Effector memory CD4-positive, alpha-beta T cell (primary cell): ENCODE measurements around the gene SLC35A3.

ENCODE experiments used
- DNase-seq, 3 donors: peaks; one replicate each; pipeline ENCODE4 v3.0.0-alpha.2; 2020
- H3K27ac ChIP-seq: 2 replicates; pipeline ENCODE4 v1.7.0; 2013; ENCODE audit warnings: mild to moderate bottlenecking, low read length, moderate library complexity; ENCODE audit not compliant: insufficient read depth, poor library complexity, severe bottlenecking
- H3K27me3 ChIP-seq: replicated peaks from 2 replicates; pipeline ENCODE4 v1.7.0; 2013; ENCODE audit warnings: mild to moderate bottlenecking, low read length; ENCODE audit not compliant: insufficient read depth, control insufficient read depth, poor library complexity, severe bottlenecking
- H3K36me3 ChIP-seq: 2 replicates; pipeline ENCODE4 v1.7.0; 2013; ENCODE audit warnings: mild to moderate bottlenecking, low read length, moderate library complexity; ENCODE audit not compliant: control insufficient read depth, insufficient read depth
- H3K4me1 ChIP-seq: 2 replicates; pipeline ENCODE4 v1.7.0; 2013; ENCODE audit warnings: low read length, mild to moderate bottlenecking; ENCODE audit not compliant: control insufficient read depth, insufficient read depth, poor library complexity, severe bottlenecking
- H3K4me3 ChIP-seq: 2 replicates; pipeline ENCODE4 v1.7.0; 2013; ENCODE audit warnings: low read length, low read depth, mild to moderate bottlenecking; ENCODE audit not compliant: insufficient read depth, poor library complexity, severe bottlenecking
- H3K9me3 ChIP-seq: 2 replicates; pipeline ENCODE4 v1.7.0; 2013; ENCODE audit warnings: mild to moderate bottlenecking, low read length, moderate library complexity; ENCODE audit not compliant: control insufficient read depth
- total RNA-seq, 3 donors: gene quantifications; one replicate each; lab custom pipeline; 2026; lab: John Stamatoyannopoulos, UW

SLC35A3 gene
- 24.4 to 37.0 (median 25.8) reads per million in 3 donors for total RNA-seq

- H3K27ac ChIP-seq: peak within 1 kb of the TSS; percentile 74
- peaks cover 5% of the 10 kb centered on the region for H3K4me1 ChIP-seq
- H3K27me3 ChIP-seq: no peaks in the 10 kb centered on the region
- H3K36me3 ChIP-seq: no peaks in the 10 kb centered on the region
- H3K4me3 ChIP-seq: peak within 1 kb of the TSS; percentile 89
- peak; percentile 49 to 65 (median 63) for DNase-seq
- no peaks in the 10 kb centered on the region for H3K9me3 ChIP-seq
These were observed at the start of gene SLC35A3 for GRCh38 chr1:99969729-99970621. Gene SLC35A3 (plus strand): TSS chr1:99969996. CDS start chr1:99993555, 23,559 bp downstream.

- H3K4me3 ChIP-seq: no peak overlapping the region
- DNase-seq: no peak
These were observed 35.0 kb upstream of the SLC35A3 start for GRCh38 chr1:99934801-99935200.

GRCh38 chr1:99935534-99935933, 34.3 kb upstream of the SLC35A3 start:
- Histone ChIP-seq H3K27ac (no peak overlapping the region), H3K9me3 (no peaks in the 10 kb centered on the region), H3K4me3 (no peak overlapping the region), H3K27me3 (no peaks in the 10 kb centered on the region), H3K36me3 (no peaks in the 10 kb centered on the region), H3K4me1 (no peaks in the 10 kb centered on the region)
- DNase-seq: no peak

More at GRCh38 chr1:99934801-99935200, 35.0 kb upstream of the SLC35A3 start:
- Histone ChIP-seq H3K36me3 (no peaks in the 10 kb centered on the region), H3K4me1 (no peaks in the 10 kb centered on the region), H3K9me3 (no peaks in the 10 kb centered on the region), H3K27ac (no peak overlapping the region), H3K27me3 (no peaks in the 10 kb centered on the region)

GRCh38 chr1:99936071-99936470, 33.7 kb upstream of the SLC35A3 start:
- H3K36me3 ChIP-seq: no peaks in the 10 kb centered on the region
- H3K4me3 ChIP-seq: no peak overlapping the region
- DNase-seq: no peak
- H3K27ac ChIP-seq: no peak overlapping the region
- no peaks in the 10 kb centered on the region for H3K27me3 ChIP-seq
- no peaks in the 10 kb centered on the region for H3K4me1 ChIP-seq
- H3K9me3 ChIP-seq: no peaks in the 10 kb centered on the region

GRCh38 chr1:99942723-99943122, 27.1 kb upstream of the SLC35A3 start:
- H3K4me1 ChIP-seq: no peaks in the 10 kb centered on the region
- no peak overlapping the region for H3K27ac ChIP-seq
- H3K4me3 ChIP-seq: no peak overlapping the region
- H3K27me3 ChIP-seq: no peaks in the 10 kb centered on the region
- H3K36me3 ChIP-seq: no peaks in the 10 kb centered on the region
- DNase-seq: no peak
- no peaks in the 10 kb centered on the region for H3K9me3 ChIP-seq

- no peak for DNase-seq
- no peaks in the 10 kb centered on the region for H3K27me3 ChIP-seq
- no peak overlapping the region for H3K27ac ChIP-seq
- no peak overlapping the region for H3K4me3 ChIP-seq
- no peaks in the 10 kb centered on the region for H3K4me1 ChIP-seq
- H3K9me3 ChIP-seq: no peaks in the 10 kb centered on the region
- no peaks in the 10 kb centered on the region for H3K36me3 ChIP-seq
These were observed 26.5 kb upstream of the SLC35A3 start for GRCh38 chr1:99943223-99943794.

GRCh38 chr1:99944192-99944591, 25.6 kb upstream of the SLC35A3 start:
- H3K9me3 ChIP-seq: no peaks in the 10 kb centered on the region
- no peaks in the 10 kb centered on the region for H3K4me1 ChIP-seq
- H3K36me3 ChIP-seq: no peaks in the 10 kb centered on the region
- no peaks in the 10 kb centered on the region for H3K27me3 ChIP-seq
- no peak overlapping the region for H3K27ac ChIP-seq
- DNase-seq: no peak
- H3K4me3 ChIP-seq: no peak overlapping the region

- no peak for DNase-seq
- Histone ChIP-seq H3K27ac (no peak overlapping the region), H3K4me1 (no peaks in the 10 kb centered on the region), H3K4me3 (no peak overlapping the region), H3K9me3 (no peaks in the 10 kb centered on the region), H3K36me3 (no peaks in the 10 kb centered on the region), H3K27me3 (no peaks in the 10 kb centered on the region)
These were observed 24.6 kb upstream of the SLC35A3 start for GRCh38 chr1:99945174-99945573.

- no peak for DNase-seq
These were observed 19.3 kb upstream of the SLC35A3 start for GRCh38 chr1:99950486-99950885.

GRCh38 chr1:99952522-99952921, 17.3 kb upstream of the SLC35A3 start:
- Histone ChIP-seq H3K4me3 (no peak overlapping the region), H3K4me1 (no peaks in the 10 kb centered on the region), H3K36me3 (no peaks in the 10 kb centered on the region), H3K9me3 (no peaks in the 10 kb centered on the region), H3K27me3 (no peaks in the 10 kb centered on the region), H3K27ac (no peak overlapping the region)
- DNase-seq: no peak

More at GRCh38 chr1:99950486-99950885, 19.3 kb upstream of the SLC35A3 start:
- Histone ChIP-seq H3K4me3 (no peak overlapping the region), H3K9me3 (no peaks in the 10 kb centered on the region), H3K36me3 (no peaks in the 10 kb centered on the region), H3K27me3 (no peaks in the 10 kb centered on the region), H3K27ac (no peak overlapping the region), H3K4me1 (no peaks in the 10 kb centered on the region)
